K562 (cell line): ENCODE results near the gene KRT5. TPM values are rescaled to one million over a fixed set of nuclear protein-coding genes. Genes with fewer than 3 reads are reported as not detected.

ENCODE experiments used
- ATAC-seq: fragments of 200-7000 bp; cut with Tn5 transposase; 3 replicates; pipeline ENCODE4 v1.9.1; 2020; ENCODE audit warnings: moderate library complexity
- BruUV-seq: library from RNA; stranded (reverse); fragments of 400-500 nt; replicated peaks from 2 replicates; lab custom pipeline; 2021; lab: Mats Ljungman, UMichigan
- CTCF ChIA-PET: fragments of 300-600 bp; formaldehyde crosslinking; extraction: SDS; loops from one replicate; lab custom pipeline; 2021; ENCODE audit warnings: low intra/inter-chr PET ratio; lab: Yijun Ruan, JAX
- POLR2A ChIA-PET: fragments of 300-600, 350-650 bp; sonication (Branson Sonifier 250); formaldehyde crosslinking; extraction: SDS; loops from one replicate; lab custom pipeline; 2021; ENCODE audit warnings: antibody characterized with exemption, inconsistent platforms; lab: Yijun Ruan, JAX
- DNase-seq, 4 experiments: peaks; one replicate each; pipeline versions ENCODE4 v3.0.0 to v3.0.0-alpha.2; 2011 to 2018; ENCODE audit warnings: low spot score in 3 of 4, mixed read lengths in 3 of 4; ENCODE audit errors: extremely low read depth in 1 of 4
- FAIRE-seq: peaks from 2 replicates; lab custom pipeline; 2011; peaks lifted over from hg19 to GRCh38; lab: Jason Lieb, UNC
- H2AFZ ChIP-seq: 2 replicates; pipeline ENCODE4 v1.6.0; 2011; ENCODE audit warnings: low read depth, low read length, control low read depth, inconsistent platforms
- H3K27ac ChIP-seq: fragments of 200-600 bp; 3 replicates; pipeline ENCODE4 v1.8.0; 2011; ENCODE audit warnings: low read depth, mild to moderate bottlenecking, control low read depth, inconsistent platforms, low read length, moderate library complexity, mixed read lengths; ENCODE audit errors: extremely low read depth
- H3K27me3 ChIP-seq, 2 experiments: fragments of 300-600 bp in 1 of 2; 2 replicates in 1 of 2; 3 replicates in 1 of 2; pipeline versions ENCODE4 v1.6.0 to v1.8.0; 2011; ENCODE audit warnings: inconsistent platforms in 2 of 2, low read length in 2 of 2, mild to moderate bottlenecking in 1 of 2, mixed read lengths in 1 of 2, moderate library complexity in 1 of 2; ENCODE audit not compliant: control insufficient read depth in 2 of 2, insufficient read depth in 2 of 2
- H3K36me3 ChIP-seq: fragments of 300-600 bp; 3 replicates; pipeline ENCODE4 v1.8.0; 2011; ENCODE audit warnings: mild to moderate bottlenecking, low read length, inconsistent platforms; ENCODE audit not compliant: control insufficient read depth, insufficient read depth
- H3K4me1 ChIP-seq, 2 experiments: fragments of 200-600 bp in 1 of 2; replicated peaks in 1 of 2; 2 replicates in 1 of 2; 3 replicates in 1 of 2; pipeline versions ENCODE4 v1.5.1 to v1.8.0; 2011; ENCODE audit warnings: inconsistent platforms in 2 of 2, low read length in 2 of 2, mild to moderate bottlenecking in 1 of 2, mixed read lengths in 1 of 2, moderate library complexity in 1 of 2; ENCODE audit not compliant: control insufficient read depth in 2 of 2, insufficient read depth in 2 of 2
- H3K4me2 ChIP-seq: 2 replicates; pipeline ENCODE4 v1.6.1; 2011; ENCODE audit warnings: low read length, control low read depth, inconsistent platforms, mixed read lengths; ENCODE audit not compliant: insufficient read depth
- H3K4me3 ChIP-seq: fragments of 200-600 bp; sonication (generic), shearing (Covaris generic); 2 replicates; pipeline ENCODE4 v1.5.1; 2016; ENCODE audit warnings: control low read depth, inconsistent platforms
- H3K79me2 ChIP-seq: fragments of 200-600 bp; 3 replicates; pipeline ENCODE4 v1.8.0; 2011; ENCODE audit warnings: low read length, inconsistent platforms; ENCODE audit not compliant: control insufficient read depth, insufficient read depth
- H3K9ac ChIP-seq, 2 experiments: 2 replicates each; pipeline versions ENCODE4 v1.6.0 to v1.6.1; 2011; ENCODE audit warnings: low read depth in 2 of 2, low read length in 2 of 2, control low read depth in 1 of 2, inconsistent platforms in 1 of 2, mild to moderate bottlenecking in 1 of 2, mixed read lengths in 1 of 2; ENCODE audit not compliant: insufficient read depth in 1 of 2
- H3K9me1 ChIP-seq: one replicate; pipeline ENCODE4 v1.6.0; 2011; ENCODE audit warnings: inconsistent platforms, mild to moderate bottlenecking, low read length, moderate library complexity; ENCODE audit not compliant: control insufficient read depth, insufficient read depth
- H3K9me3 ChIP-seq: replicated peaks from 2 replicates; pipeline ENCODE4 v1.5.1; 2011; ENCODE audit warnings: low read depth, low read length, inconsistent platforms; ENCODE audit not compliant: control insufficient read depth, insufficient read depth
- H4K20me1 ChIP-seq: replicated peaks from 2 replicates; pipeline ENCODE4 v1.6.1; 2011; ENCODE audit warnings: low read length, inconsistent platforms, mixed read lengths; ENCODE audit not compliant: control insufficient read depth, insufficient read depth
- RAD21 ChIP-seq, 2 experiments: fragments of 250-450 bp in 1 of 2; fragments of 450-650 bp in 1 of 2; sonication (Bioruptor Pico) in 1 of 2; formaldehyde crosslinking in 1 of 2; IDR thresholded peaks in 1 of 2; conservative IDR thresholded peaks in 1 of 2; 2 replicates each; pipeline versions ENCODE4 v1.4.0 to v1.8.0; 2020 to 2022; ENCODE audit warnings: mild to moderate bottlenecking in 2 of 2, moderate library complexity in 1 of 2
- WGBS: fragments of 100-300 bp; shearing (Covaris generic); methylation state at CpG from one replicate; pipeline ENCODE4 v1.1.6; 2016; ENCODE audit warnings: low coverage, mixed read lengths; ENCODE audit not compliant: insufficient coverage; ENCODE audit errors: missing lambda C conversion rate; 5-methylcytosine and 5-hydroxymethylcytosine counted together
- in situ Hi-C: fragments of 300-500 bp; cut with MboI; formaldehyde crosslinking; loops from 4 replicates; pipeline ENCODE4 v1.15.0; 2018; ENCODE audit warnings: inconsistent platforms, mixed read lengths
- intact Hi-C: fragments of 100-400 bp; cut with micrococcal nuclease; formaldehyde crosslinking; loops from 2 replicates; pipeline ENCODE4 v1.14.2; 2022
- polyA plus RNA-seq, 8 experiments: library from polyadenylated mRNA; depleted of rRNA in 4 of 8; stranded (reverse) in 5 of 8; unstranded in 3 of 8; fragments of >200 nt; fragmentation: Nextera tagmentation in 2 of 8; fragmentation: Illumina TruSeq in 1 of 8; extraction: Ambion mirVana in 2 of 8; extraction: Trizol in 1 of 8; gene quantifications; 2 replicates each; pipeline versions ENCODE4 v1.2.1 to v1.2.3, GENCODE V29; 2011 to 2014; ENCODE audit warnings: inconsistent platforms in 1 of 8, missing spikeins in 1 of 8
- total RNA-seq, 7 experiments: library from RNA; depleted of rRNA in 6 of 7; stranded (reverse); fragments of >200 nt in 6 of 7; fragmentation: Illumina TruSeq in 2 of 7; extraction: Trizol in 2 of 7; gene quantifications; 2 replicates each; pipeline versions ENCODE4 v1.2.1 to v1.2.3, GENCODE V29; 2011 to 2021; ENCODE audit warnings: low replicate concordance in 1 of 7
- TF ChIP-seq, protein P1 (sequence below): fragments of 450-650 bp; formaldehyde crosslinking; IDR thresholded peaks from 2 replicates; pipeline ENCODE4 v1.4.0; 2020; ENCODE audit warnings: mild to moderate bottlenecking, mixed read lengths
- TF ChIP-seq, protein P2 (sequence below), 3 experiments: IDR thresholded peaks in 2 of 3; conservative IDR thresholded peaks in 1 of 3; 2 replicates each; pipeline ENCODE4 v1.5.1; 2011 to 2012; ENCODE audit warnings: low read length in 3 of 3, mild to moderate bottlenecking in 3 of 3, control low read depth in 2 of 3, improper control_type of control experiment in 1 of 3, inconsistent platforms in 1 of 3, low read depth in 1 of 3, mixed read lengths in 1 of 3, moderate library complexity in 1 of 3; ENCODE audit not compliant: insufficient read depth in 2 of 3

The KRT5 gene
- total and polyA plus RNA-seq, 9 of the 15 experiments (the other 6 are each of a cell fraction or from before 2014, with no cell fraction given) = 0.32 TPM; not detected in 8

DNA sequence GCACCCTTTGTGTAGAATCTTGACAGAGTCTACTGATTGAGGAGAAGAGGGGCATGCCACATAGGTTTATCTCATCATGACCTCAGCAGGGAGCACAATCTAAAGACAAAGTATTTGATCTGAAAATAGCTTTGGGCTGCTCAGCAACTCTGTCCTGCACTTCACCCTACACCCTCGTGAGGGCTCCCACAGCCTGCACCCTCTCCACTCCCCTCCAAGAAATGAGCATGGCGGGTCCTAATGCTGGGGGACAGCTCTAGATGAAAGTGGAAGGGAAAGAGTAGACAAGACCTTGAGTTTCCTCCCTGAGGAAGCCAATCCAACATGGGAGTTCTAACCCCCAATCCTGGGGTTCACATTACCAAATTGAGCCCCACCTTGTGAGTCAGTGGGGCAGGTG lies 10.7 kb upstream of the KRT5 start:
- intact Hi-C loops (no loop called here), in situ Hi-C loops (no loop called here)
- no peak overlapping the region for H3K9ac ChIP-seq
- no peaks in the 10 kb centered on the region for H3K4me1 ChIP-seq
- BruUV-seq = no TSS peak
- H2AFZ ChIP-seq = no peak overlapping the region
- peaks cover 5% of the 10 kb centered on the region; the same call in 1 of the 2 replicates for H4K20me1 ChIP-seq
- no peaks in the 10 kb centered on the region for H3K79me2 ChIP-seq
- no peak overlapping the region for H3K27ac ChIP-seq
- peaks cover 5 to 39% of the 10 kb centered on the region in 2 experiments; a peak in 4 of 5 replicates for H3K27me3 ChIP-seq
- H3K4me3 ChIP-seq = no peak overlapping the region
- H3K9me1 ChIP-seq = no peaks in the 10 kb centered on the region
- H3K36me3 ChIP-seq = no peaks in the 10 kb centered on the region
- ChIA-PET CTCF (no interaction called here), POLR2A (interaction anchor here (0.7 to 1.1 kb wide), 2 partner anchors 10 to 95 kb away, joined by 3 read pairs; no protein-coding TSS in a partner anchor)
- peak in 1 of 2 experiments; percentile 9; a peak in 1 of 4 replicates for TF ChIP-seq RAD21 (CRISPR knock-in tag; conservative IDR thresholded peaks at IDR 0.05 in 1 of 2, IDR thresholded peaks at IDR 0.05 in 1 of 2)
- TF ChIP-seq, protein P1, sequence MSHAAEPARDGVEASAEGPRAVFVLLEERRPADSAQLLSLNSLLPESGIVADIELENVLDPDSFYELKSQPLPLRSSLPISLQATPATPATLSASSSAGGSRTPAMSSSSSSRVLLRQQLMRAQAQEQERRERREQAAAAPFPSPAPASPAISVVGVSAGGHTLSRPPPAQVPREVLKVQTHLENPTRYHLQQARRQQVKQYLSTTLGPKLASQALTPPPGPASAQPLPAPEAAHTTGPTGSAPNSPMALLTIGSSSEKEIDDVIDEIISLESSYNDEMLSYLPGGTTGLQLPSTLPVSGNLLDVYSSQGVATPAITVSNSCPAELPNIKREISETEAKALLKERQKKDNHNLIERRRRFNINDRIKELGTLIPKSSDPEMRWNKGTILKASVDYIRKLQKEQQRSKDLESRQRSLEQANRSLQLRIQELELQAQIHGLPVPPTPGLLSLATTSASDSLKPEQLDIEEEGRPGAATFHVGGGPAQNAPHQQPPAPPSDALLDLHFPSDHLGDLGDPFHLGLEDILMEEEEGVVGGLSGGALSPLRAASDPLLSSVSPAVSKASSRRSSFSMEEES (CRISPR knock-in tag) = no peak
- TF ChIP-seq, protein P2, sequence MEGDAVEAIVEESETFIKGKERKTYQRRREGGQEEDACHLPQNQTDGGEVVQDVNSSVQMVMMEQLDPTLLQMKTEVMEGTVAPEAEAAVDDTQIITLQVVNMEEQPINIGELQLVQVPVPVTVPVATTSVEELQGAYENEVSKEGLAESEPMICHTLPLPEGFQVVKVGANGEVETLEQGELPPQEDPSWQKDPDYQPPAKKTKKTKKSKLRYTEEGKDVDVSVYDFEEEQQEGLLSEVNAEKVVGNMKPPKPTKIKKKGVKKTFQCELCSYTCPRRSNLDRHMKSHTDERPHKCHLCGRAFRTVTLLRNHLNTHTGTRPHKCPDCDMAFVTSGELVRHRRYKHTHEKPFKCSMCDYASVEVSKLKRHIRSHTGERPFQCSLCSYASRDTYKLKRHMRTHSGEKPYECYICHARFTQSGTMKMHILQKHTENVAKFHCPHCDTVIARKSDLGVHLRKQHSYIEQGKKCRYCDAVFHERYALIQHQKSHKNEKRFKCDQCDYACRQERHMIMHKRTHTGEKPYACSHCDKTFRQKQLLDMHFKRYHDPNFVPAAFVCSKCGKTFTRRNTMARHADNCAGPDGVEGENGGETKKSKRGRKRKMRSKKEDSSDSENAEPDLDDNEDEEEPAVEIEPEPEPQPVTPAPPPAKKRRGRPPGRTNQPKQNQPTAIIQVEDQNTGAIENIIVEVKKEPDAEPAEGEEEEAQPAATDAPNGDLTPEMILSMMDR (IDR thresholded peaks at IDR 0.05 in 2 of 3, conservative IDR thresholded peaks at IDR 0.05 in 1 of 3; ENCODE audit: insufficient read depth in 2 of 3, low read depth in 1 of 3, low read length in 3 of 3) = peak in 2 of 3 experiments; percentile 22 to 28; a peak in 1 of 6 replicates
- ATAC-seq (peak; percentile 51; the same call in 2 of the 3 replicates), DNase-seq (no peak), FAIRE-seq (no peak)
- no peak overlapping the region for H3K4me2 ChIP-seq
- H3K9me3 ChIP-seq = no peaks in the 10 kb centered on the region
- WGBS = 0% methylated on average over 2 of the region's 2 CpGs
